Tibial nerve (tissue), 3 donors: Measurements from ENCODE around the gene RNF44.

ENCODE experiments used
- POLR2A ChIP-seq, 2 donors: fragments of 450-650 bp; IDR thresholded peaks; one replicate each; pipeline ENCODE4 v1.6.1; 2017; ENCODE audit warnings: antibody characterized with exemption in 2 of 2, mild to moderate bottlenecking in 2 of 2, moderate library complexity in 2 of 2
- TF ChIP-seq, protein P1 (sequence below), 5 experiments: fragments of 200-600 bp in 3 of 5; fragments of 450-650 bp in 2 of 5; sonication (generic) in 3 of 5; IDR thresholded peaks; one replicate each; pipeline ENCODE4 v1.5.1; 2016 to 2019; ENCODE audit warnings: antibody characterized with exemption in 5 of 5, mild to moderate bottlenecking in 3 of 5, moderate library complexity in 2 of 5

DNA sequence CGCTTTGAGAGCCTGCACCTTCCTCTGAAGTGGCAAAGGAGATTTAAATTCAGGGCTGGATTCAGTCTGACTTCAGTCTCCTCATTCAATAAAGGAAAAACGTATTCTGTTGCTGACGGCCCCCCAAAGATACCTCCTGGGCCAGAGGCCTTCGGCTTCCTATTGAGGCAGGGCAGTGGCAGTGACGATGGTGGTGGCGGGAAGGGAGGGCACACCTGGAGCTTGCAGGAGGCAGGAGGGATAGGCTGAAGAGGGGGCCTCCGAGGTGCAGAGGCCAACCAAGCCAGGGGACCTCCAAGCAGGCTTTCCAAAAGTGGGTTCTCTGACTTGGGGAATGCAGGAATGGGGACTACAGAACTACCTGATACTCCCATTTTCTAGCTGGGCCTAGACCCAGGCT is 15.9 kb downstream of the RNF44 start:
- TF ChIP-seq, protein P1, sequence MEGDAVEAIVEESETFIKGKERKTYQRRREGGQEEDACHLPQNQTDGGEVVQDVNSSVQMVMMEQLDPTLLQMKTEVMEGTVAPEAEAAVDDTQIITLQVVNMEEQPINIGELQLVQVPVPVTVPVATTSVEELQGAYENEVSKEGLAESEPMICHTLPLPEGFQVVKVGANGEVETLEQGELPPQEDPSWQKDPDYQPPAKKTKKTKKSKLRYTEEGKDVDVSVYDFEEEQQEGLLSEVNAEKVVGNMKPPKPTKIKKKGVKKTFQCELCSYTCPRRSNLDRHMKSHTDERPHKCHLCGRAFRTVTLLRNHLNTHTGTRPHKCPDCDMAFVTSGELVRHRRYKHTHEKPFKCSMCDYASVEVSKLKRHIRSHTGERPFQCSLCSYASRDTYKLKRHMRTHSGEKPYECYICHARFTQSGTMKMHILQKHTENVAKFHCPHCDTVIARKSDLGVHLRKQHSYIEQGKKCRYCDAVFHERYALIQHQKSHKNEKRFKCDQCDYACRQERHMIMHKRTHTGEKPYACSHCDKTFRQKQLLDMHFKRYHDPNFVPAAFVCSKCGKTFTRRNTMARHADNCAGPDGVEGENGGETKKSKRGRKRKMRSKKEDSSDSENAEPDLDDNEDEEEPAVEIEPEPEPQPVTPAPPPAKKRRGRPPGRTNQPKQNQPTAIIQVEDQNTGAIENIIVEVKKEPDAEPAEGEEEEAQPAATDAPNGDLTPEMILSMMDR (IDR thresholded peaks at IDR 0.05), result no peak
- TF ChIP-seq POLR2A (IDR thresholded peaks at IDR 0.05), result no peak
